SU-DHL-6 (cell line): ENCODE results near the gene IMPG1.

Experiments used
- H2AFZ ChIP-seq: fragments of 200-600 bp; sonication (generic); 2 replicates; pipeline ENCODE4 v1.6.1; 2014; ENCODE audit warnings: low read depth, mild to moderate bottlenecking, moderate library complexity, mixed read lengths, antibody characterized with exemption, low read length; ENCODE audit not compliant: severe bottlenecking
- H3F3A ChIP-seq: fragments of 200-600 bp; shearing (Covaris generic); 2 replicates; pipeline ENCODE4 v1.6.0; 2016; ENCODE audit warnings: antibody characterized with exemption, mild to moderate bottlenecking; ENCODE audit not compliant: insufficient read depth
- H3K27ac ChIP-seq: fragments of 200-600 bp; sonication (generic); 2 replicates; pipeline ENCODE4 v1.5.1; 2016; ENCODE audit warnings: low read depth, mild to moderate bottlenecking, low read length, moderate library complexity, mixed read lengths
- H3K27me3 ChIP-seq: fragments of 200-600 bp; sonication (generic), shearing (Covaris generic); 2 replicates; pipeline ENCODE4 v1.6.0; 2014; ENCODE audit warnings: mild to moderate bottlenecking, low read length
- H3K36me3 ChIP-seq: fragments of 200-600 bp; sonication (generic); 2 replicates; pipeline ENCODE4 v1.6.1; 2014; ENCODE audit warnings: mild to moderate bottlenecking, low read length, mixed read lengths
- H3K4me2 ChIP-seq: fragments of 300-600, 200-600 bp; shearing (Covaris generic), sonication (generic); 2 replicates; pipeline ENCODE4 v1.6.0; 2014; ENCODE audit warnings: low read length, low read depth, mild to moderate bottlenecking; ENCODE audit not compliant: poor library complexity, severe bottlenecking
- H3K4me3 ChIP-seq: fragments of 200-600 bp; sonication (generic); 2 replicates; pipeline ENCODE4 v1.5.1; 2014; ENCODE audit warnings: antibody characterized with exemption, low read length, mild to moderate bottlenecking, mixed read lengths; ENCODE audit not compliant: insufficient read depth, poor library complexity, severe bottlenecking
- H3K79me2 ChIP-seq: fragments of 200-600 bp; sonication (generic); 2 replicates; pipeline ENCODE4 v1.6.1; 2014; ENCODE audit warnings: mild to moderate bottlenecking, low read length, moderate library complexity; ENCODE audit not compliant: insufficient read depth
- H3K9ac ChIP-seq: fragments of 200-600 bp; sonication (generic); 2 replicates; pipeline ENCODE4 v1.7.0; 2014; ENCODE audit warnings: mild to moderate bottlenecking, low read length
- H3K9me2 ChIP-seq: fragments of 200-600 bp; sonication (generic); replicated peaks from 2 replicates; pipeline ENCODE4 v1.6.1; 2014; ENCODE audit warnings: low read length; ENCODE audit not compliant: insufficient read depth
- H3K9me3 ChIP-seq: fragments of 200-600 bp; sonication (generic); 2 replicates; pipeline ENCODE4 v1.6.1; 2014; ENCODE audit warnings: low read length, mixed read lengths; ENCODE audit not compliant: insufficient read depth
- H4K20me1 ChIP-seq: fragments of 200-600 bp; sonication (generic); 2 replicates; pipeline ENCODE4 v1.6.1; 2014; ENCODE audit warnings: low read depth, mild to moderate bottlenecking, antibody characterized with exemption, low read length, moderate library complexity, mixed read lengths
- CTCF ChIP-seq: fragments of 200-600 bp; sonication (generic); IDR thresholded peaks from one replicate; pipeline ENCODE4 v1.5.1; 2017; ENCODE audit warnings: antibody characterized with exemption, mild to moderate bottlenecking, low read length, moderate library complexity; ENCODE audit not compliant: insufficient read depth, poor library complexity, severe bottlenecking
- EZH2phosphoT487 ChIP-seq: fragments of 200-600 bp; sonication (generic), shearing (Covaris generic); conservative IDR thresholded peaks from 2 replicates; pipeline ENCODE4 v1.6.1; 2018; ENCODE audit warnings: mild to moderate bottlenecking, antibody characterized with exemption, low read length, moderate library complexity, mixed read lengths

IMPG1 gene

GRCh38 chr6:76057469-76057868 is 15.0 kb downstream of the IMPG1 start:
- no peaks in the 10 kb centered on the region for H3K9me3 ChIP-seq
- no peak for TF ChIP-seq EZH2phosphoT487
- TF ChIP-seq CTCF = no peak
- H3K4me3 ChIP-seq = no peak overlapping the region

GRCh38 chr6:76052314-76052713 is 20.1 kb downstream of the IMPG1 start:
- Histone ChIP-seq H3K9me2 (no peaks in the 10 kb centered on the region), H3K27me3 (no peaks in the 10 kb centered on the region), H3F3A (no peaks in the 10 kb centered on the region), H4K20me1 (no peaks in the 10 kb centered on the region), H3K9me3 (no peaks in the 10 kb centered on the region), H3K27ac (no peak overlapping the region), H2AFZ (no peak overlapping the region), H3K36me3 (no peaks in the 10 kb centered on the region), H3K9ac (no peak overlapping the region), H3K4me3 (no peak overlapping the region), H3K4me2 (no peak overlapping the region), H3K79me2 (no peaks in the 10 kb centered on the region)
- TF ChIP-seq EZH2phosphoT487 (no peak), CTCF (no peak)

More at GRCh38 chr6:76057469-76057868, 15.0 kb downstream of the IMPG1 start:
- Histone ChIP-seq H3K9me2 (no peaks in the 10 kb centered on the region), H3K36me3 (no peaks in the 10 kb centered on the region), H3K4me2 (no peak overlapping the region), H3K9ac (no peak overlapping the region), H3K79me2 (no peaks in the 10 kb centered on the region), H3F3A (no peaks in the 10 kb centered on the region), H3K27me3 (no peaks in the 10 kb centered on the region), H4K20me1 (no peaks in the 10 kb centered on the region), H2AFZ (no peak overlapping the region), H3K27ac (no peak overlapping the region)

GRCh38 chr6:76043690-76044089 is 28.8 kb downstream of the IMPG1 start:
- Histone ChIP-seq H3K27me3 (no peaks in the 10 kb centered on the region), H4K20me1 (no peaks in the 10 kb centered on the region), H3K27ac (no peak overlapping the region), H3F3A (no peaks in the 10 kb centered on the region), H3K9me2 (no peaks in the 10 kb centered on the region), H3K36me3 (no peaks in the 10 kb centered on the region), H3K79me2 (no peaks in the 10 kb centered on the region), H2AFZ (no peak overlapping the region), H3K4me2 (no peak overlapping the region), H3K9me3 (no peaks in the 10 kb centered on the region), H3K9ac (no peak overlapping the region), H3K4me3 (no peak overlapping the region)
- no peak for TF ChIP-seq CTCF
- TF ChIP-seq EZH2phosphoT487 = no peak

GRCh38 chr6:76035713-76036112 is 36.7 kb downstream of the IMPG1 start:
- Histone ChIP-seq H3K9me3 (no peaks in the 10 kb centered on the region), H3K79me2 (no peaks in the 10 kb centered on the region), H3K4me2 (no peak overlapping the region), H3K36me3 (no peaks in the 10 kb centered on the region), H3F3A (no peaks in the 10 kb centered on the region), H3K9ac (no peak overlapping the region), H3K27ac (no peak overlapping the region), H3K9me2 (no peaks in the 10 kb centered on the region), H3K27me3 (no peaks in the 10 kb centered on the region), H3K4me3 (no peak overlapping the region), H4K20me1 (no peaks in the 10 kb centered on the region), H2AFZ (no peak overlapping the region)
- TF ChIP-seq EZH2phosphoT487 (no peak), CTCF (no peak)
